Renal pelvis (tissue), 4 donors: ENCODE data around the gene CEP85. TPM values are rescaled to one million over a fixed set of nuclear protein-coding genes. Genes with fewer than 3 reads are reported as not detected.
A peak's percentile ranks its signal among the peaks of the same experiment; 100 is the strongest.

ENCODE experiments used
- DNase-seq: peaks from one replicate; pipeline ENCODE4 v3.0.0-alpha.2; 2013
- polyA plus RNA-seq, 3 donors: library from polyadenylated mRNA; unstranded; fragments of 120-200 nt; gene quantifications; one replicate each; pipeline ENCODE4 v1.2.1, GENCODE V29; 2013; ENCODE audit not compliant: insufficient read length in 3 of 3

The CEP85 gene
- polyA plus RNA-seq, 3 donors: 16.2 to 22.5 (median 20.9) TPM

DNA sequence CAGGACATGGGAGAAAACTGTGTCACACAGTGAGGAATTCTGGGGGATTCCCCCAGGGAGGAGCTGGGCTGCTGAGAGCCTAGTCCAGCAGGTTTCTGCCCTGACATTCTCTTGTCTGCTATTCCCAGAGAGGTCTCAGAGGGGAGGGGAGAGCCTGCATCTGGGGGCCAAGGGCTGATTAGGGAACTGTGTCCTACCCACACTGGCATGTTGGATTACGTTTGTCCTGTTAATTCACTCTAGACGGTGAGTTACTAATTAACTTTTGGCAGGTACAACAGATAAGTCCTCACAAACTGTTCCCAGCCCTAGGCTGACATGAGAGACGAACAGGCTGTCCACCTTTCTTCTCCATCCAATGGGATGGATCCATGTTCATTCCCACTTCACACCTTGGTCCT lies 43.3 kb downstream of the CEP85 start:
- DNase-seq: no peak

DNA sequence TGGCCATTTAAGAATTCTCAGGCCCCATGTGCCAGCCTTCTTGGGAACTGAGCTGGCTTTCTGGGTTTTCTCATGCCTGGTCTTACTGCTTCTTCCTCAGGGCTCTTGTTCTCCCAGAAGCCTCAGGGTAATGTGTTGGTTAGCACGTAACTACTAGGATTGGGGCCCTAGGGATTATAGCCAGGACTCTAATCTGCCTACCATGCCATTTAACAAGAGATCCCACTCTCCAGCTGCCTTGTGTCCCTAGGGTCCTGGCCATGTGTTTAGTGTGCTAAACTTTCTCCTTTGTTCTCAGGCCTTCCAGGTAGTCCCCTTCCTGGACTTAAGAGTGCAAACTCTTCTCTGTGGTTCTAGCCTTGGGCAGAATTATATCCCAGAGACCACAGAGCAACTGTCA lies 43.7 kb downstream of the CEP85 start:
- no peak for DNase-seq

DNA sequence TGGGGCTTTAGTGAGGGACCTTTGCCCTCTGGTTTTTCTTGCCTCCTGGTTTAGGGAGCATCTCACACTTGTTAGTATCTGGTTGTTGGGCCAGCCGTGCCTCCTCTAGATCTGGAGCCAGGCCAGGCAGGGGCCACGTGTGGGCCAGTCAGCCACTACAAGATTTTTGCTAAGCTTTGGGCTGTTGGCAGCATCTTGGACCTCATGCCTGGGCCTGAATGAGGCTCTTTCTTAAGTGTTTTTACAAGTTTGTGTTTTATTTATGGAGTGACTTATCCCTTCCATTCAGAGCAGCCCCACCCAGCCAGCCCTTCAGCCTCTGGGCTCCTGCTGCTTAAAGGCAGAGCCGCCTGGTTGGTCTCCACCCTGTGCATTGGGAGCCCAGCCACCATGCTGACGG lies 44.3 kb downstream of the CEP85 start:
- DNase-seq: no peak

DNA sequence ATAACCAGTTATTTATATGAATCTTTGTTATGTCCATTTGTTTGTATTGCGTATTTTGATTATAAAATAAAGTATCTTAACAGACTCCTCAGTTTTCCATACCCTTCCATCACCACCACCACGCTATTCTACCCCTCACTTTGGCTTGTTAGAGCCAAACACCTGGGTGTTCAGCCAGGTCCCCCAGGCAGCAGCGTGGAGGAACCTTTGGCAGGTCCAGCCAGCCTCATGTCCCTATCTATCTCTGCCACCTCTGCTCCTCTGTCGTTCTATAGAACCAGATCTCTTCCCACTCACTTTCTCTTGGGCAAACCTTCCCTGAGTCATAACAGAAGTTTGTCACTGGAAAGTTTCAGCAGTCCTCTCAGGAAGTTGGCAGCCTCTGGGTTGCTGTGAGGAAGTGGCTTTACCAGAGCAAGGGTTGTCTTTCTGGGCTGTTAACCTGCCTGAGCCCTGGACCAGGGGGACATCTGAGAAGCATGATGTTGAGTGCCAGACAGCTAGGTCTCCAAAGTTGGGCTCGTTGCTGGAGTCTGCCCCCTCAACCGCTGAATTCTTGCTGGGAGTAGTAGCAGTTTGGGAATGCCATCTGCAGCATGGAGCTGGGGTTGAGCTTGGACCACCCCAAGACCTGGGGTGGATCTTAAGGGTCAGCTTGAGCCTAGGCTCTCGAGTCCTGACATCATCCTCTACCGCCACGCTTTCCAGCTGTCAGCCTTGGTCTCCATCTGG lies 44.9 kb downstream of the CEP85 start:
- no peak for DNase-seq

DNA sequence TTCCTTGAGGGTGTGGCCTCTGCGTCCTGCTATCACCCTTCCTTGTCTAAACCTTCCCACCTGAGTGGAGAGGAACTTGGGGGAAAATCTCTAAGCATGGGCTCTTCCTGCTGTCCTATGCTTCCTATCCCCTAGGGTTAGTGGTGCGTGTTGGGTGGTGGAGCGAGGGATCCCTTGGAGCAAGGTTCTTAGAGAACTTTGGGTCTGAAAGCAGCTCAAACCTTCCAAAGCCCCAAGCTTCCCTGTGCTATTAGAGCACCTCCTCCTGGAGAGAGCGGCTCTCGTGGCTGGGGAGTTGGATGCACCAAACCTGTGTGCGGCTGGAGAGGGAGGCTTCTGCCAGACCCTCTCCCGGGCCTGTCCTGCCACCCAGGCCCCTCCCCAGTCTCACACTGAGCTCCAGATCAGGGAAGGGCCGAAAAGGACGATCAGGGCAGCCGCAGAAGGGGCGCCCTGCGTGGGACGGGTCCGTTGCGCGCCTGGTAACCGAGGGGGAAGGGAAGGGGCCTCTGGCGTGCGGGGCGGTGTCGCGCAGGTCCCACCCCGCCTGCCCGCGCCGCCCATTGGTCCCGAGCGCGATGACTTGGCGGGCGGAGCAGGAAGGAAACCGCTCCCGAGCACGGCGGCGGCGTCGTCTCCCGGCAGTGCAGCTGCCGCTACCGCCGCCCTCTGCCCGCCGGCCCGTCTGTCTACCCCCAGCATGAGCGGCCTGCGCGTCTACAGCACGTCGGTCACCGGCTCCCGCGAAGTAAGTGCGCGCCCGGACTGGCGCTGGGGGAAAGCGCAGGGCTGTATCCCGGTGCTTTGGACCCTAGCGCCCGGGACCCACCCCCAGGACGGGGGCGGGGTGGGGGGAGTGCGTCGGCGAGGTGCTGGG lies 45.7 kb downstream of the CEP85 start, which contains the start of gene SH3BGRL3:
SH3BGRL3 (plus strand) TSS at position 631 of the 877 bp plus-strand sequence; CDS start at position 701, 70 bp downstream.
- peak; percentile 81 for DNase-seq

DNA sequence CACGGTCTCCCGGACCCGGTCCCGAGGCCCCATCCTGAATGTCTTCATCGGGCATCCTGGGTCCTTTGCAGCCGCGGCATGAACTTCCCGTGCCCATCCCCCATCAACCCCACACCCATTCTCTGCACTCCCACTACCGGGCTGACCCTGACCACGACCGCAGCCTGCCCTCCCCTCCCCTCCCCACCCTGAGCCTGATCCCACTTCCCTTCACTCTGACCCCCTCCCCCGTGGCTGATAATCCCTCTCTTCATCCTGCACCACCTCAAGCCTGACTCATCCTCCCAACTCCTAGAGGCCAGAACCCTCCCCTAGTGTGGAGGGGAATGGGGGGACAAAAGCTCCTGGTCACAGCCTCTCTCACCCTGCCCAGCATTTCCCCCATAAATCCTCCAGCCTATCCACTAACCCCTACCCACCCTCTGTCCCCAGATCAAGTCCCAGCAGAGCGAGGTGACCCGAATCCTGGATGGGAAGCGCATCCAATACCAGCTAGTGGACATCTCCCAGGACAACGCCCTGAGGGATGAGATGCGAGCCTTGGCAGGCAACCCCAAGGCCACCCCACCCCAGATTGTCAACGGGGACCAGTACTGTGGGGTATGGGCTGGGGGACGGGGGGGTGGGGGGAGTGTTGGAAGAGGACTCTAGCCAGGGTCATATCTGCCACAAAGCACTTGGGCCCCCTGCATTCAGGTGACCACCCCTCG lies 46.5 kb downstream of the CEP85 start:
- no peak for DNase-seq

DNA sequence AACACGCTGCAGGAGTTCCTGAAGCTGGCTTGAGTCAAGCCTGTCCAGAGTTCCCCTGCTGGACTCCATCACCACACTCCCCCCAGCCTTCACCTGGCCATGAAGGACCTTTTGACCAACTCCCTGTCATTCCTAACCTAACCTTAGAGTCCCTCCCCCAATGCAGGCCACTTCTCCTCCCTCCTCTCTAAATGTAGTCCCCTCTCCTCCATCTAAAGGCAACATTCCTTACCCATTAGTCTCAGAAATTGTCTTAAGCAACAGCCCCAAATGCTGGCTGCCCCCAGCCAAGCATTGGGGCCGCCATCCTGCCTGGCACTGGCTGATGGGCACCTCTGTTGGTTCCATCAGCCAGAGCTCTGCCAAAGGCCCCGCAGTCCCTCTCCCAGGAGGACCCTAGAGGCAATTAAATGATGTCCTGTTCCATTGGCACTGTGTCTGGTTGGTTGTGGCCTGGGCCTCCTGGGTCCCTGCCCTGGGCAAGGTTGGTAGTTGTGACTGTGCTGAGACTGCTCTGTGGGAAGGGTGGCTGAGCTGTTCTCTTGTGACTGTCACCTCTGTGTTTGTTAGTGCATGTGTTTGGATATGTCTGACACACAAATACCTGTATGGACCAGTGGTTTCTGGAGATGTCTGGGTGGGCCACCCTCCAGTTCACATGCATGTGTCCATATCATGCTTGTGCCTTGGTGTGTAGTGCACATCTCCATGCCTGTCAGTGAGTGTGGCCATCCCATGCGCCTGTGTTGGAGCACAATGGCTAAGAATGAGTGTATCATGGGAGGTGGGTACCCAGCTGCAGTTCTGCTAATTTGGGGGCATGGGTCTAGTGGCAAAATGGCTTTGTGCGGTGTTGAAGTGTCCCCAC lies 47.3 kb downstream of the CEP85 start:
- no peak for DNase-seq

DNA sequence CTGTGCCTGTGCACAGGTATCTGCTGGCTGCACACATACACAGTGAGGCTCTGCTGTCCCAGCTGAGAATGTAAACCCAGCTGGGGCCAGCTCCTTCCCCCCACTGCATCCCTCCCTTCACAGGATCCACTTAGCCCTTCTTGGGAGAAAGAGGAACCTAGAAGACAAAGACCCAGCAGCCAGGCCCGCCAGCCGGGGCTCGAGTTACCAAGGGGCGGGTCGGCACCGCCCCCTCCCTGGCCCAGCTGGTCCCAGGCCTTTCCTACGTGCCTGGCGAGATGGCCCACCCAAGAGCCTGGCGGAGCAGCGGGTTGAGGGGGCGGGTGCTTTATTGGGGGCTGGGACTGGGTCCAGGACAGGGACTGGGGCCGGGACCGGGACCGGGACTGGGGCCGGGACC lies 48.0 kb downstream of the CEP85 start:
- DNase-seq: peak; percentile 58

DNA sequence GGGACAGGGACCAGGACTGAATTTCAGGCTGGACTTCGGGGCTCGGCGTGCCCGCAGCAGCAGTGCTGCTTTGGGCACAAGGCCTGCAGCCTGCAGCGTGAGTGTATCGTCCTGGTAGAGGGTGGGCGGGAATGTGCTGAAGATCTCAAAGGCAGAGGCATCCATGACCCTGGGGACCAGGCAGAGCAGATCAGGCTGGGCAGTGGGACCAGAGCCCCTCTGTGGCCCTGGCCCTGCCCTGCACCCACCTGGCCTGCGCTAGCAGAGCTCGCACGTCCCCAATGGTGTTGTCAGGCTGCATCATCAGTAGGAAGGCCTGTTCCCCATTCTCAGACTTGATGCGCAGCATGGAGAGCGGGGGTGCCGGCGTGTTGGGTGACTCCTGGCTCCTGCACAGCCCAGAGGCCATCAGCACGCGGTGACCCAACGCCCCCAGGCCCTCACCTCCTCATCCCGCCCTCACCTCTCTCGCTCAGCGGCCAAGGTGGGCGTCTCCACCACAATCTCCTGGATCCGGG lies 48.5 kb downstream of the CEP85 start:
- DNase-seq: no peak

DNA sequence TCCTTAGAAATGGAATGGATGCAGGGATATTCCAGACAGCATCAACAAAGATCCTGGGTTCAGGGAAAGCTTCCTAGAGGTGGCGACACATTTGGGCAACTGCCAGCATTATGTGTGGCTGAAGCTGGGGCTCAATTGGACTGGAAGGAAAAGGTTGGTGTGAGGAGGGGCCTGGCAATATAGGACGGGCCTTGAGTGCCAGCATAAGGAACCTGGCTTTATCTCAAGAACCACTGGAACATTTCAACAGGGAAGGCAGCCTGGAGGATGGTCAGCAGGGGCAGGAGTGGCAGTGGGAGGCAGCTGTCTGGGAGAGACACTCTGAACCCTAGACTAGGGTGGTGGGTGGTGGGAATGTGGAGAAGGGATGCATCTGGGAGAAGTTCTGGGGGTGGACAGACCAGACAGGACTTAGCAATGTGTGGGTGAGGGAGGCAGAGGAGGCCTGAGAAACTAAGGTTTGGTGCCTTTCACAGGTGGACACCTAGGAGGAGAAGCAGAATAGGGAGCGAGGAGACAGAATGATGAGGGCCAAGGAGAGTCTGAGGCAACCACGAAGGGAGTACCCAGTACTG lies 49.4 kb downstream of the CEP85 start:
- no peak for DNase-seq

DNA sequence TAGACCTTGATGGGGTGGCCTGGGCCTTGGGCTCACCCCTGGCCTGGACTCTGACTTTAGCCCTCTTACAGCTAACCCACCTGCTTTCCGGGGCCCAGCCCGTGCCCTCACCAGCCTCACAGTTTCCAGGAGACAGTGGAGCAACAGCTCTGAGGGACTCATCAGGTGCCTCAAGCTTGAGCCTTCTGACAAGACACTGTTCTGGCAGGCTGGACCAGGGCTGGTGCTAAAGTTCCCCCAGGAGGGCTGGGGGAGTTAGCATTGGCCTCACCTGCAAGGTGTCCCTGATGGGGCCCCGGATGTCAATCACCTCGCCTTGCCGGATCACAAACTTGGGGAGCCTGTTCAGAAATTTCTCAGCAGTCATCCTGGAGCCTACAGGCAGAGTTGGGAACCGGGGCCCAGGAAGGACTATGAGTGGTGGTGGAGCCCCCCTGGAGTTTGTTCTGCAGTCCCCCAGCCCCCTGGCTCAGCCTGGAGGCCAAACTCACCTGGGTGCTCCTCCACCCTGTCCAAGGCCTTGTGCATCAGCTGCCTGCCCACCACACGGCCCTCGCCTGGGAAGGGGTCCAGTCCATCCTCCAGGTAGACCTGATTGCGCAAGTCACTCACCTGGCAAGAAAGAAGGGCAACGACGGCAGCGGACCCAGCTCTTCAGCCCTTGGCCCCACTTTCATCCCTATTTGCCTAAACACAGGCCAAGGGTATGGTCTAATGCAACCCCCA lies 50.0 kb downstream of the CEP85 start:
- no peak for DNase-seq

DNA sequence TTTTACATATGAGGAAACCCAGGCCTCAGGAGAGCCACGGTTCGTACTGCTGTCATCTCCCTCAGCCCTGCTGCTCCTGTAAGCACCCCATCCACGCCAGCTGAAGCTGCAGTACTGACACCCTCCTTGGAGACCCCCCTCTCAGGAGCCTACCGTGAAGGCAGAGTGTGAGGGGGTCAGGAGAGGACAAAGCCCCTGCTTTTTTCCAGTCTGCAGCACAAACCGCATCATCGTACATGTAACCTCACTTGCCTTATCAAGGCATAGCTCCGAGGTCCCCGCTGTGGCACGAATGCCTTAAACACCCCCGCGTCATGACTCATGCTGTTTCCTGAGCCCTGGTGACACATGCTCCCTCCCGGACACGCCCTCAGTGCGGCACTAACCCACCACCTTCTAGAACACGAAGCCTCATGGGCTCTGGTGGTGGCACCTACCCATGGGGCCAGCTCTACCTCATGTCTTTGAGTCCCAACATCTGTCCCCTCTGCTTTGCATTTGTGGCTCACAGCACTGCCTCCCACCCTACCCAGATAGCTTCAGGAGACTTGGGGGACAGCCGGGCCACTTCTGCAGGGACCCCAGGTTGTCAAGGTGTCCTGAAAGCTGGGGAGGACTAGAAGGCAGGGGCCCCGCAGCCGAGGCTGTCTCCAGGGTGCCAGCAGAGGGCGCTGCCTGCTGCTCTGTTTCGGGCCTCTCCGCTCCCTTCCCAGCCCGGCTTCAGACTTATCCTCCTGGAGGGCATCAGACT lies 50.8 kb downstream of the CEP85 start:
- no peak for DNase-seq

DNA sequence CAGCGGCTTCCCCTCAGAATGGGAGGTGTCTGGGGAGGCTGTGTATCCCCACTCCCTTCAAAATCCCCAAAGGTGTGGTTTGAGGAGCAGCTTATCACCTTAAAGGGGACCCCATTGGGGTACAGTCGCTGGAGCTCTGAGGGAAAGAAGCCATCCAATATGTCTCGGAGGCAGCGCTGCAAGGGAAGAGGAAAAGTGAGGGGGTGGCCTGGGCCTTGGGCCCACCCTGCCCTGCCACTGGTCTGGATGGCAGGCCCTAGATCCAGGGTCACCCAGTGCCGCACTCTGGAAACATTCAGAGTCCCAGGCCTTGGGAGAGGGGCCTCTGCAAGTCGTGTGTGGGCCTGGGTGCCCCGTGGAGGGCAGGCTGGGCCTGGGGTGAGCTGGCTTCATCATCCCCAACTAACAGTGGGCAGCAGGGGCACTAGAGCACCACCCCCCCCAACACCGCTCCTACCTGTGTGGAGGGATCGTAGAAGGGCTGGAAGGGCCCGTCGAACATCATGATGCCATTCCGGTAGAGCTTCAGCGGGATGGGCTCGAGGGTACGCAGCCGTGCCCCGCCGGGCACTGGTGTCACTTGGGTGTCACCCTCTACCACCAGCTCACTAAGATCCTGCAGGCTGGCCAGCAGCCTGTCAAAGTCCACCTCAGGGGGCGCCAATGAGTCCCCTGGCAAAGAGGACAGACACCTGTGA lies 51.5 kb downstream of the CEP85 start:
- no peak for DNase-seq

DNA sequence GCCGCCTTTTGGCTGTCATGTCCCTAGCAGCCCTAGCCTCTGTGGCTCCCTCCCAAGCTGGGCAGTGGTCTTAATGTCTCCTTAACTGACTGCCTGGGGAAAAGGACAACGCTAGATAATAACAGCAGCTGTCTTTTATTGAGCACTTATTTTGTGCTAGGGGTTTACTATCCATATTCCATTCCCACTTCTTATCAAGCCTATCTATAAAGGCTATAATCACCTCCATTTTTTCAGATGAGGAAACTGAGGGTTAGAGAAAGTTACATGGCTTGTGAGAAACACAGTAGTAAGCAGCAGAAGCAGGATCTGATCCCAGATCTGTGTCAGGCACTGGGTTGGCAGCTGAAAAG lies 52.0 kb downstream of the CEP85 start:
- no peak for DNase-seq

DNA sequence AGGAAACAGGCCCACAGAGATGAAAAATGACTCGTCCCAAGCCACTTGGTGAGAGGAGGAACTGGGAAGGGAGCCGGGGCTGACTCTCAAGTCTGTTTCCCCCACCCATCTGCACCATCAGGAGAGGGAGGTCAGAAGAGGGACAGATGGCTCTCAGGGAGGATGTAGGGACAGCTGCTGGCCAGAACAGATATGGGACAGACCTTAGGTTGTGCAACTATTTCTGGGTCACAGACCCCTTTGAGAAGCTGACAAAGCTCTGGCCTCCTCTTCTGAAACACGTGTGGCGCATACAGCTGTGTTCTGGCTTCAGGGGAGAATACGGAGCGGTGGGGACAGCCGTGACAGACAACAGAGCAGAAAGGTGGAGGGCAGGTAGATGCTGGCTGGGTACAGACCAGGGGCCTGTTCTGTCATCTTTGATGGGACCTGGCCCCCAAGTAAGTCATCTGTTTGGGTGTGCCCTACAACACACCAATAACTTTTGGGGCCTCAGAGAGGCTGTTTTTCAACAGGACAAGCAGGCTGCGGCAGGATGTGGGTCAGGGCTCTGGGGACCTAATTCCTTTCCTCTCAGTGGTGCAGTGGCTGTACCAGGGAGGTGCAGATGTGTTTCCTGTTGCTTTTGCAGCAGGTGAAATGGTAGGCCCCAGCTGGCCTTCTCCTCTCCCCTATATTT lies 53.2 kb downstream of the CEP85 start:
- no peak for DNase-seq

DNA sequence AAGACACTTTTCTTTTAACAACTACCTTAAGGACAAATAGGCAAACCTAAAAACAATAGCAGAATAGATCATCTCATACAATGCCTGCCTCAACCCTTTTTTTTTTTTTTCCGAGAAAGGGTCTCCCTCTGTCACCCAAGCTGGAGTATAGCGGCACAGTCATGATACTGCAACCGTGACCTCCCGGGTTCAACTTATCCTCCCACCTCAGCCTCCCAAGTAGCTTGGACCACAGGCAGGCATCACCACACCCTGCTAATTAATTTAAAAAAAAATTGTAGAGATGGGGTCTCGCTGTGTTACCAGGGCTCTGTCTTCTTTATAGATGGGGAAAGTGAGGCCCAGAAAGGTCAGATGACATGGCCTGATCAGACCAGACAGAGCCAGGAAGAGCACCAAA lies 53.8 kb downstream of the CEP85 start:
- DNase-seq: no peak

DNA sequence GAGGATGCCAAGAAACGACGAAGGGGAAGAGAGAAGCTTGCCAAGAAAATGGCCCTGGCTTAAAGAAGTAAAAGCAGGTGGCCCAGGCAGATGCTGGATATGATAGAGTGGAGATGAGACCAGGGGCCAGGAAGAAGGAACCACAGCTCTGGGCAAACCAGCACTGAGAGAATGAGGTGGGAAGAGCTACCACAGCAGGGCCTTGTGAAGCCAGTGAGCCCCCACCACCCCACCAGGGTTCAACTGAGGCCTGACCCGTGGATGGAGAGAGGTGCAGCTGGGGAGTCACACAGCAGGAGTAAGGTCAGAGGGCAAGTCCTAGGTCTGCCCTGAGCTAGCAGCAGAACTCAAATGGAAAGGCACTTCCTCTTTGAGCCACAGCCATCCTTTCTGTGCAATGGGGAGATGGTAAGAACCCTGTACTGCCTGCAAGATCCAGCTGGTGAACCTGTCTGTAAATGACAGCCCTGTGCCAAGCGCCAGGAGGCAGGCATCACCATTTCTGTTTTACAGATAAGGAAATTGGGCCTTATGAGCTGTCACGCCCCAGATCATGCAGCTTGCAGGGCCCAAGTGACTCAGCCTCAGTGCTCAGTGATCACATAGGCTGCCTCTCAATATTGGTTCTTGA lies 54.4 kb downstream of the CEP85 start:
- no peak for DNase-seq
